GM21576 (cell line): Measurements from ENCODE around the gene IFIT3.
A peak's percentile ranks its signal among the peaks of the same experiment; 100 is the strongest.

Source experiments
- ATAC-seq: cut with Tn5 transposase; IDR thresholded peaks from one replicate; pipeline ENCODE4 v1.9.1; 2021; ENCODE audit warnings: mild to moderate bottlenecking, moderate library complexity; ENCODE audit not compliant: unreplicated experiment

The IFIT3 gene

GRCh38 chr10:89355394-89355931 lies 27.7 kb downstream of the IFIT3 start:
- no peak for ATAC-seq

- no peak for ATAC-seq
Observed at GRCh38 chr10:89357096-89357495, 29.3 kb downstream of the IFIT3 start.

GRCh38 chr10:89357975-89358374 lies 30.2 kb downstream of the IFIT3 start:
- ATAC-seq, result no peak

GRCh38 chr10:89360157-89360556 lies 32.4 kb downstream of the IFIT3 start:
- ATAC-seq, result no peak

GRCh38 chr10:89362929-89363328 lies 35.1 kb downstream of the IFIT3 start:
- ATAC-seq, result no peak

GRCh38 chr10:89363729-89364442 lies 36.1 kb downstream of the IFIT3 start:
- no peak for ATAC-seq

GRCh38 chr10:89364531-89364930 lies 36.7 kb downstream of the IFIT3 start:
- no peak for ATAC-seq

GRCh38 chr10:89367529-89367928 lies 39.7 kb downstream of the IFIT3 start:
- peak; percentile 71 for ATAC-seq

GRCh38 chr10:89368129-89368528 lies 40.3 kb downstream of the IFIT3 start:
- no peak for ATAC-seq

- no peak for ATAC-seq
Observed at GRCh38 chr10:89369156-89370105, 41.6 kb downstream of the IFIT3 start.

GRCh38 chr10:89371079-89371478 lies 43.3 kb downstream of the IFIT3 start:
- no peak for ATAC-seq

GRCh38 chr10:89371987-89372386 lies 44.2 kb downstream of the IFIT3 start:
- ATAC-seq, result no peak

GRCh38 chr10:89373916-89374711 lies 46.3 kb downstream of the IFIT3 start:
- ATAC-seq, result no peak

GRCh38 chr10:89374713-89375141 lies 46.9 kb downstream of the IFIT3 start:
- ATAC-seq, result no peak

GRCh38 chr10:89377705-89378637 lies 50.2 kb downstream of the IFIT3 start, which contains the start of gene IFIT1B:
TSS of gene IFIT1B (plus strand) at chr10:89378056. CDS start at chr10:89378136, 80 bp downstream.
- ATAC-seq, result no peak

- ATAC-seq, result no peak
Observed at GRCh38 chr10:89379103-89379502, 51.3 kb downstream of the IFIT3 start.

- no peak for ATAC-seq
Observed at GRCh38 chr10:89382757-89383156, 55.0 kb downstream of the IFIT3 start.

GRCh38 chr10:89384474-89385340 lies 56.9 kb downstream of the IFIT3 start:
- no peak for ATAC-seq

GRCh38 chr10:89388806-89389205 lies 61.0 kb downstream of the IFIT3 start:
- ATAC-seq, result no peak
